HL-60 (cell line): Measurements from ENCODE around the gene DUSP5.

Source experiments
- DNase-seq, 2 experiments: peaks; one replicate each; pipeline ENCODE4 v3.0.0-alpha.2; 2010 to 2020; ENCODE audit warnings: low read depth in 1 of 2, low spot score in 1 of 2
- H3K27ac ChIP-seq: fragments of 250-450 bp; sonication (Bioruptor Pico); replicated peaks from 2 replicates; pipeline ENCODE4 v1.5.1; 2020; ENCODE audit warnings: mild to moderate bottlenecking, moderate library complexity
- H3K27me3 ChIP-seq: fragments of 250-450 bp; sonication (Bioruptor Pico); 2 replicates; pipeline ENCODE4 v1.5.1; 2021; ENCODE audit warnings: mild to moderate bottlenecking, moderate library complexity; ENCODE audit not compliant: insufficient read depth, poor library complexity, severe bottlenecking
- H3K4me3 ChIP-seq: replicated peaks from 2 replicates; pipeline ENCODE4 v1.5.1; 2011; ENCODE audit warnings: mild to moderate bottlenecking, control low read depth, low read length; ENCODE audit not compliant: insufficient read depth
- CTCF ChIP-seq: IDR thresholded peaks from one replicate; pipeline ENCODE4 v1.5.1; 2011; ENCODE audit warnings: low read length, control low read depth, inconsistent platforms; ENCODE audit not compliant: insufficient read depth
- GABPA ChIP-seq: IDR thresholded peaks from 2 replicates; pipeline ENCODE4 v1.6.1; 2012; ENCODE audit warnings: low read depth
- POLR2AphosphoS5 ChIP-seq: IDR thresholded peaks from 2 replicates; pipeline ENCODE4 v1.6.1; 2012; ENCODE audit warnings: low read depth
- REST ChIP-seq: IDR thresholded peaks from 2 replicates; pipeline ENCODE4 v1.6.1; 2012; ENCODE audit warnings: low read depth; ENCODE audit not compliant: insufficient replicate concordance
- SPI1 ChIP-seq: IDR thresholded peaks from 2 replicates; pipeline ENCODE4 v1.6.1; 2012; ENCODE audit warnings: low read depth, mild to moderate bottlenecking, borderline replicate concordance

DUSP5 gene

GRCh38 chr10:110533149-110533548 is 35.4 kb downstream of the DUSP5 start:
- peak in 1 of 2 experiments; percentile 52 for DNase-seq
- H3K27ac ChIP-seq = no peak overlapping the region
- no peaks in the 10 kb centered on the region for H3K27me3 ChIP-seq
- peak; percentile 68; the same call in 1 of the 2 replicates for TF ChIP-seq SPI1
- no peak for TF ChIP-seq CTCF
- no peak overlapping the region for H3K4me3 ChIP-seq

- no peak for DNase-seq
- H3K27ac ChIP-seq = no peak overlapping the region
- no peak for TF ChIP-seq SPI1
- TF ChIP-seq CTCF = no peak
- no peak for TF ChIP-seq REST
- TF ChIP-seq GABPA = no peak
- TF ChIP-seq POLR2AphosphoS5 = no peak
- H3K4me3 ChIP-seq = no peak overlapping the region
- H3K27me3 ChIP-seq = no peaks in the 10 kb centered on the region
These were observed 36.9 kb downstream of the DUSP5 start for GRCh38 chr10:110534571-110534970.

GRCh38 chr10:110535958-110536891 is 38.5 kb downstream of the DUSP5 start:
- Histone ChIP-seq H3K27ac (no peak overlapping the region), H3K27me3 (no peaks in the 10 kb centered on the region), H3K4me3 (no peak overlapping the region)
- TF ChIP-seq SPI1 = peak; percentile 64; the same call in 1 of the 2 replicates
- no peak for TF ChIP-seq REST
- DNase-seq = peak; percentile 33 to 62

- TF ChIP-seq SPI1 (no peak), CTCF (no peak), GABPA (no peak), REST (no peak), POLR2AphosphoS5 (no peak)
- Histone ChIP-seq H3K27ac (no peak overlapping the region), H3K4me3 (no peak overlapping the region), H3K27me3 (no peaks in the 10 kb centered on the region)
- DNase-seq = no peak
These were observed 41.4 kb downstream of the DUSP5 start for GRCh38 chr10:110539091-110539490.
